Measurements from ENCODE around the gene TBC1D10A.

Gene TBC1D10A

DNA sequence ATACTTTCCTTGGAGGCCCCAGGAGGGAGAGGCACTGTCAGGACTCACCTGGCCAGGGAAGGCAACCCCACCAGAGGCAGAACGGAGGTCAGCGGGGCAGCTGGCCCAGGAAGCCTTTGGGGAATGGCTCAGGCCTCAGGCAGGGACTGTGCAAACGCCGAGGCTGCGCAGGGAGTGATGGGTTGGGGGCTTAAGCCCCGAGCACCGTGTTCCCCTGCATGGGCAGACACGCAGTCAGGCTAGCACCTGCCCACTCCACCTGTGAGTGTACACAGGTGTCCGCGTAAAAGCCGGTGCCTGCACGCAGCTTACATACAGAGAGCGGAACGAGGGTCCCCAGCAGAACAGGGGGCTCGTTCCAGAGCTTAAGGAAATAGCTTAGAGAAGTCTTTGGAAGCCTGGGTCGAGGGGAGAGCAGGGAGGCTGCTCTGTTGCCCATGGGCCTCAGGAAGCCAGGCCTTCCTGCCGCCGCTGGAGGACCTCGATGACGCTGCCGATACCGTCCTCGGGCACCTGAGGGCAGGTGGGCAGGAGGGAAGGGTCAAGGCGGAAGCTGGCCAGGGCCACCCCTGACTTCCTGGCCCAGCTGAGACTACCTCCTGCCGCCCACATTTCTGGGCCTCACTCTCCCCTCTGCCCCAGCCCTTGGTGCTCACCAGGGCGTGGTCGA is 41.4 kb downstream of the TBC1D10A start:
- no peak for DNase-seq

- DNase-seq = no peak
These were observed 42.1 kb downstream of the TBC1D10A start for GRCh38 chr22:30284666-30285065.

DNA sequence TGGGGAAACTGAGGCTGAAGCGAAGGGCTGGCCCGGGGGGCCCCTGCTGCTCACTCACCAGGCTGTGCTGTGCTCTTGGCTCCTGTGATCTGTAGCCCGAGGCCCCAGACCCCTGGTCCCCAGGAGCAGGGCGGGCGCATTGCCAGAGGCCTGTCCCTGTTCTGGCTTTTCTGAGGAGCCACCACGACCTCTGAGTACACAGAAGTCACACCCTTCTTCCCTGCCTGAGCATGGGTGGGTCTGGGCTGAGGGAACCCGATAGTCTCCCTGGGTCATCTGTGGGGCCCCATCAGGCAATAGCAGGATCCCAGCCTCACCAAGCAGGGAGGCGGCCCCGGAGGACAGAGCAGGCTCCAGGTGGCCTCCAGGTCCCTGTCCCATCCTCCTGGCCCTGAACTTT is 42.6 kb downstream of the TBC1D10A start:
- DNase-seq = no peak

GRCh38 chr22:30283342-30283741 is 43.4 kb downstream of the TBC1D10A start:
- no peak for DNase-seq

DNA sequence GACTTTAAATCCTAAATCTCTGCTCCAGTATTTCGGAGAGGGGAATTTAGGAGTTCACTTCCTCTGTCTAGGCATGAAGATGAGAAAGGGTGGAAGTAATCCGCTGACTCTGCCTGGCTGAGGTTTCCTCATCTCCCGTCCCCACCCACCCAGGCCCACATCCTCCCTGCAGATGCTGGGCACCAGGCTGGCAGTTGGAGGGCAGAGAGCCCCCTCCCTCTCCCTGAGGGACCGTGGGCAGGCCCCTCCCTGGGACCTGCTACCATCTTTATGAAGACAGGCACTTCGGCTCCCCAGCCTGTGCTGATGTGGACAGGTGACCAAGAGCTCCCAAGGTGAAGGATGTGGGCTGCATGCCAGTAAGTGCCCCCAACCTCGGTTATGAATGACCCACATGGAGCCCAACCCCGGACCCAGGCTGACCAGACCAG is 44.1 kb downstream of the TBC1D10A start:
- DNase-seq = no peak

DNA sequence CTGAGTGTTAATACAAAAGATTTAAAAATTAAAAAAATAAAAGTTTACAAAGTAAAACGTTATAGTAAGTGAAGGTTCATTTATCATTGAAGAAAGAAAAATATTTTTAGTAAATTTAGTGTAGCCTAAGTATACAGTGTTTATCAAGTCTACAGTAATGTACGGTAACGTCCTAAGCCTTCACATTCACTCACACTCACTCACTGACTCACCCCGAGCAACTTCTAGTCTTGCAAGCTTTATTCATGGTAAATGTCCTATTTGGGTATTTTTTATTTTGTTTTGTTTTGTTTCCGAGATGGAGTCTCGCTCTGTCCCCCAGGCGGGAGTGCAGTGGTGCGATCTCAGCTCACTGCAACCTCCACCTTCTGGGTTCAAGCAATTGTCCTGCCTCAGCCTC is 46.2 kb downstream of the TBC1D10A start:
- DNase-seq = no peak

GRCh38 chr22:30279932-30280331 is 46.8 kb downstream of the TBC1D10A start:
- no peak for DNase-seq

DNA sequence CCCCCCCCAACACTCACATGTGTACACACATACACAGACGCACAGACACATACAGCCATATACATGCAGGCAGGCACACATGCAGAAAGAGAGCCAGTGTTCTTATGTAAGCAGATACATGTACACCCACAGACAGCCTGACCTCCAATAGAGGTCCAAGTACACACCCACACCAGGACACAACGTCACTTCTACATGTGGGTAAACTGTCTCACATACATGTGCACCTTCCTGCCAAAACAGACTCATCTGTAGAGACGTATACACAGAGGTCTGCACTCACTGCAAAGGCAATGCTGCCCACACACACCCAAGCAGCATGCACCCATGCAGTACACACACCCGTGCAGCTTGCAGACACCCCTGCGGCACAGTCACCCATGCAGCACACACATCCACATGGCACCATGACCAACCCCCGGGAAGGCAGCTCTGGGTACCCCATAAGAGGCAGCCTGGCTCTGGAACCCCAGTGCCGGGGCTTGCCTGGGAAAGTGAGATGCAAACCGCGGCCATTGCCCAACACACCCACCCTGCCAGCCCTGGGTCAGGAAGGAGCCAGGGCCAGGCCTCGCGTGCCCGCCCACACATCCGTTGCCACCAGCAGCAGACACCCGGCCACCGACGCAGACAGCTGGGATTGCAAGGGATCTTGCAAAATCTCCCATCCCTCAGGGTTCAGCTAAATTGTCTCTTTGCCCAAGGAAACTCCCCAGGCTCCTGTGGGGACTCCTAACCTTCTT is 47.5 kb downstream of the TBC1D10A start:
- DNase-seq = no peak

DNA sequence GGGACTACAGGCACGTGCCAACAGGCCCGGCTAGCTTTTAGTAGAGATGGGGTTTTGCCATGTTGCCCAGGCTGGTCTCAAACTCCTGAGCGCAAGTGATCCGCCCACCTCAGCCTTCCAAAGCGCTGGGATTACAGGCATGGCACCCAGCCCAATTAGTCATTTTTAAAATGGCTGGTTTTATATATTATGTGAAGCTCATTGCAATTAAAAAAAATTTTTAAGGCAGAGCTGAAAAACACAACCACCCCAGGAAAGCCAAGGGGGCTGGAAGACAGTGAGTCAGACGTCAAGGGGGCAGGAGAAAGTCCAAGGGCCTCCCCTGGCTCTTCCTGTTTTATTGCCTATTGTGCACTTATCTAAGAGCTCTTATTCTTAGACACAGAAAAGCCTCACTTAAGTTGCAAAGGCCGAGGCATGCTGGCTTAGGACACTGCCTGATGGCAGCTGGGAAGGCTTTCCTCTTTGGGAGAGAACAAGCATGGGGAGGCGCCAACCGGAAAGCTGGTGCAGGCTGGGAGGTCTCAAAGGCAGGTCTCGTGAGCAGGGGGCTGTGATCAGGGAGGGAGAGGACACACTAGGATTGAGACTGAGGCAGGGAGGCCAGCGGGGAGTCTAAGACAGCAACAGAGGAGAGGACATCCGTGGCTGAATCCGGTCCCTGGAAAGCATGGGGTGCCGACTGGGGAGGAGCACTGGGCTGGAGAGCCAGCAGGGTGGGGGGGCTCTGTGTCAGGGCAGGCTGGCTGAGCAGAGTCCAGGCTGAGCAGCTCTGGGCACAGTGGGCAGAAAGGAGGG is 49.0 kb downstream of the TBC1D10A start:
- DNase-seq = peak; percentile 22

DNA sequence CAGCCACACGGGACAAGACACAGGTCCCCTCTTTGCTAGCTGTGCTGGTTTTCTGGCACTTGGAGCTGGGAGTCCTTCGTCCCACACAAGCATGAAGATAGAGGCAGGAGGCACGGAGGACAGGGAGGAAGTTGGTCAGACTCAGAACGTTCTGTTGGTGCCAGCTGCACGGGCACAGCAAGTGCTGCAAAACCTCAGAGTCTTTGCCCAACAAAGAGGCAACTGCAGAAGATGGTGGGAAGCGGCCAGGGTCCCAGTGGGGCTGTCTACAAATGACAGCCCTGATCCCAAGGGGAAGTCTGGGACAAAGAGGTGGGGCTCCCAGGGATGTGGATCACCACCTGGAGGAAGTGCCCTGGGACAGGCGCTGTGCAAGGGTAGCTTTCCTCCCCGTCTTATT is 50.7 kb downstream of the TBC1D10A start:
- no peak for DNase-seq

GRCh38 chr22:30275625-30276024 is 51.1 kb downstream of the TBC1D10A start:
- no peak for DNase-seq

- DNase-seq = no peak
These were observed 52.3 kb downstream of the TBC1D10A start for GRCh38 chr22:30274437-30274812.

DNA sequence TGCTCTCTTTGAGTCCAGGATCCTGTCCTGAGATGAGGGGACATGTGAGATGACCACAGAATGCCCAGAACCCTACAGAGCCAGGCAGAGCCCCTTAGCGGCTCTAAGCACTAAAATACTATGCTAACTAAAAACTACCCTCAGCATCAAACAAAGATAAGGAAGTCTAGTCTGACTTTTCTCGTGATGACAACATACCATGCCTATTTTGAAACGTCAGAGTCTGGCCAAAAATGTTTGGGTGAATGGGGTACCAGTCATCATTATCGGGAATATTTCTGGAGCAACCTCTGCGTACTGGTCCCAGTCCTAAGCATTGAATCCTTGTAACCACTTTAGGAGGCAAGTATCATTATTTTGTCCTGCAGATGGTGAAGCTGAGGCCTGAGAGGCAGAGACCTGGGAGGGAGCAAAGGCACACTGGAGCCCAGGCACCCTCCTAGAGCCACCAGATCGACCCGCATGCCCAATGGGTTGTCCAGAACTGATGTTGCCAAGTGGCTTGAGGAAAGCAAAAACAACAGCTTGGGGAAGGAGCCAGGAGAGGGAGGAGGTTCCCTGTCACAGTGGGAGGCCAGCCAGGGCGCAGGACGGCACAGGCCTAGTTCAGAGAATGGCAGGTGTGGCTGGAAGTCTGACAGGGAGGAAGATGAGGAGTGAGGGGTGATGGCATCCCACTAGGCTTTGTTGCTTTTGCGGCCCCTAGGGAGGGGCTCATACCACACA is 52.9 kb downstream of the TBC1D10A start:
- no peak for DNase-seq

DNA sequence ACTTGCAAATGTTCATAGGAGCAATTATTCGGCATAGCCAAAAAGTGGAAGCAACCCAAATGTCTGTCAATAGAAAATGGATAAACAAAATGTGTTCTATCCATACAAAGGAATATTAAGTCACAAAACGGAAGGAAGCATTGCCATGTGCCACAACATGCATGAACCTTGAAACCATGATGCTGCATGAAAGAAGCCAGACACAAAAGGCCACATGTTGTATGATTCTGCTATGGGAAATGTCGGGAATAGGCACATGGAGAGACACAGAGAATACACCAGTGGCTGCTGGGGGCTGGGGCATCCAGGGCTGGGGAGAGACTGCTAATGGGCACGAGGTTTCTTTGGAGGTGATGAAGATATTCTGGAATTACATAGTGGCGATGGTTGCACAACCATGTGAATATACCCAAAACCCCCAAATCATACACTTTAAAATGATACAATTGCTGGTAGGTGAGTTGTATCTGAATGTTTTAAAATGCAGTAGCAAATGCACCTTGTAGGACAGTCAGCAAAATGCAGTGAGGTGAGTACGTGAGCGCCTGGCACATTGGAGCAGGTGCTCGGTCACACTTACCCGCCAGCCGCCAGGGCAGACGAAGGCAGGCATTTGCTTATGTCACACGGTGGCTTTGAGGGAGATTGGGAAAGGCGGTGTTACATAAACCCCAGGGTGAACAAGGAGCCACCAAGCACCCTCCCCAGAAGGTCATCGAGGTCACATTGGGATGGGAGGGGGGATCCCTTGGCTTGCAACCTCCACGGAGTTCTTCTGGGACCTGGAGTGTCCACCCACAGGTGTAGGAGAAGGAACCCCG is 53.8 kb downstream of the TBC1D10A start:
- no peak for DNase-seq

DNA sequence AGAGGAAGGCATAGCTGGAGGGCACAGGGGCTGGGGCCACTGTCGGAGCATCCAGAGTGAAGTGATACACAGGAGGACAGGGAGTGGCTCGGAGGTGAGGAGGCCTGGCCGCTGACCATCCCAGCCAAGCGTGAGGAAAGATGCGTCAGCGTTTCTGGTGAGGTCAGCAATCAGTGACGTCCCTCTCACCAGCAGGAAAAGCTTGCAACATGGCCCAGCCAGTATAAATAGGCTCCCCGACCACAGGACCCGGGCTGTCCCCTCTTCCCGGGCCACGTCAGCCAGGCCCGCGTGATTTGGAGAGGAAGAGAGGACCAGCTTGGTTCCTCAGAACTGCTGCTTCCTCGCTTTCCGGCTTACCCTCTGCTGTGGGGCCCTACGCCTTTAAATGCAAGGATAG is 55.9 kb downstream of the TBC1D10A start:
- DNase-seq = peak; percentile 47

DNA sequence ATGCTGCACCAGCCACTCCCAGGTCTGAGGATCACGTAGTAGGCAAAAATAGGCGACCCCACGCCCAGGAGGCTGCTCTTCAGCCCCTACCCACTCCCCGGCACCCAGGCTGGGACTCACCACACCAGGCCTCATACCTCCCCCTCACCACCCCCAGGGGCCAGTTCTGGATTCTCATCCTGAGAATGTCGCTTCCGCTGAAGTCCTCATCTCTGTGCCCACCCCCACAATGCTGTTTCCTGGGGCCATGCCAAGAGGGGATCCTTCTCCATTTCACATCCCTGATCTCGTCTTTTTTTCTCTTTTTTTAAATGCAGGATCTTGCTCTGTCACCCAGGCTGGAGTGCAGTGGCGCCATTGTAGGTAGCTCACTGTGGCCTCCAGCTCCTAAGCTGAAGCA is 58.4 kb downstream of the TBC1D10A start:
- no peak for DNase-seq

- DNase-seq = no peak
These were observed 59.1 kb downstream of the TBC1D10A start for GRCh38 chr22:30267382-30268302.

DNA sequence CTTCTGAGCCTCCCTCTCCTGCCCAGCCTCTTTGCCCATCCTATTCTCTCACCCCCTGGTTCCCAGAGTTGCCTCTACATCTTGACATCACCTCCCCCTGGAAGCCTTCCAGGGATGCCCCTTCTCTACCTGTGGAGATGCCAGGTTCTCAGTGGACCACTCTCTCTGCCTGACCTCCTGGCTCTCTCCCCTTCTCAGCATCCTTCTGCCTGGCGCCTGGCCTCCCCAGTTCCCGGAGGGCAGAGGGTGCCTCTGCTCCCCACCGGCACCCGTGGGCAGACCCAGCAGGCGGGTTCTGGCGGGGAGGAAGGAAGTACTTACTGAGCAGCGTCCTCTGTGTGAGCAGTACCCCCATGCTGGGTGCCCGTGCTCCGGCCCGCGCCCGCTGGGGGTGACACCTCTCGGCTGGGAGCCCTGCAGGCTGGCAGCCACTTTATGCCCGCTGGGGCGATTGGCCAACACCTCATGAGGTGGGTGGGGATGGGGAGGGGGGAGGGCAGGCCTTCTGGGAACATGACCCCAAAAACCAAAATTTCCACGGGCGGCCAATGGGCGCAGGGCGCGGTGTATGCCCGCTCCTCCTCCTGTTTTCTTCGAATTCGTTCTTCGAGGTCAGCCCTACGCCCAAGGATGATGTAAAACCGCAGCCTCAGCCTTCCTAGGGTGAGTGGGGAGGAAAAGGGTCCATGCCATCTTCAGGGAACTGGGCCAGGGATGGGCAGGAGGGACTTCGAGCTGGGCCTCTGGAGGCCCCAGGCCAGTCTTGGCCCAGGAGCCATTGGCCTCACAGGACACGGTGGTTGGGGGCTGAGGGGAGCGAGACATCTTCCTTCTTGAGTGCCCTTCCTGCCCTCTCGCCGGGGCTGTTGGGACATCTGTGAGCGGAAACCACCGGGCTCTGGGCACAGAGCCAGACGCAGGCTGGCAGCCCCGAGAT is 60.0 kb downstream of the TBC1D10A start, which contains the start of gene OSM:
Gene OSM, minus strand, starts transcription at position 407 of the 937 bp plus-strand sequence. Its CDS starts 52 bp downstream, at position 355.
- DNase-seq = peak; percentile 35

DNA sequence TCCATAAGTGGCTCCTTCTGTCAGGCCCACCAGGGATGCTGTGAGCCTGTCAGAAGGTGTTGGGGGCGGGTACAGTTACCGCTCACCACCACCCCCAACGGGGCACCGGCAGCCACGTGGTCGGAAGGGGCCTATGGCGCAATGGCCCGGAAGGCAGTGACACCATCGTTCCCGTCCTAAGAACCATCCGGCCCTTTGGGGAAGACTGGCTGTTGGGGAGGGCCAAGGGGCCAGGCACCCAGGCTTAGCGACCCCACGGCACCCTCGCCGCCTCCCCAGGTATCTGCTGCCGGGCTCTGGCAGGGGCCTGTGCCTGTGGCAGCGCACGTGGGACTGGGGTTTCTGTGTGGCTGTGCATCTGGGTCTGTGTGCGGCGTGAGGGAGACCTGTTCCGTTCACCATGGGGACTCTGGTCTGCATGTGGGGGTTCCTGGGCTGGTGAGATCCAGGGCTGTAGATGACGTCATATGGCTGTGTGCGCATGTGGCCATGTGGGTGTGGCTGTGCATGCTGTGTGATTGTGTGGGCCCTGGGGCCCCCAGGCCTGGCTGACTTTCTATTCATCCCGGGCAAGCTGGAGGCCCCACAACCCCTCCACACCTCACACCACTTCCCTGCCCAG is 60.8 kb downstream of the TBC1D10A start:
- DNase-seq = no peak

Data from midbrain (tissue), 1 donor.